ENCODE results near the gene TMEM231.
"Not testable (repeated sequence)": the region's sequence is repeated elsewhere in the genome, so short reads cannot be mapped to it uniquely, and the experiment has no call there.

Gene TMEM231

GRCh38 chr16:75566758-75567255 lies 10.8 kb upstream of the TMEM231 start:
- DNase-seq = peak; percentile 34 to 43

GRCh38 chr16:75566040-75566757 lies 10.1 kb upstream of the TMEM231 start, which contains the start of gene GABARAPL2:
Gene GABARAPL2 (plus strand): TSS chr16:75566379. CDS start chr16:75566487, 108 bp downstream.
- peak; percentile 93 to 94 for DNase-seq

- DNase-seq = no peak
Measured at GRCh38 chr16:75565640-75566039, 9.6 kb upstream of the TMEM231 start.

- no peak for DNase-seq
Measured at GRCh38 chr16:75559564-75560372, 3.7 kb upstream of the TMEM231 start.

GRCh38 chr16:75558846-75559401 lies 2.9 kb upstream of the TMEM231 start:
- DNase-seq = no peak

- DNase-seq = no peak
Measured at GRCh38 chr16:75556431-75556950, 439 bp upstream of the TMEM231 start.

- DNase-seq = peak in 1 of 2 experiments; percentile 42
Measured at GRCh38 chr16:75555213-75555706, 792 bp downstream of the TMEM231 start.

GRCh38 chr16:75552951-75553350 lies 3.1 kb downstream of the TMEM231 start:
- no peak for DNase-seq

- DNase-seq = peak; percentile 31 to 37
Measured at GRCh38 chr16:75550211-75550662, 5.8 kb downstream of the TMEM231 start.

GRCh38 chr16:75548456-75548855 lies 7.6 kb downstream of the TMEM231 start:
- DNase-seq = not testable (repeated sequence)

- DNase-seq = no peak
Measured at GRCh38 chr16:75546293-75546692, 9.8 kb downstream of the TMEM231 start.

GRCh38 chr16:75545879-75546278 lies 10.2 kb downstream of the TMEM231 start:
- DNase-seq = not testable (repeated sequence)

- not testable (repeated sequence) for DNase-seq
Measured at GRCh38 chr16:75542462-75542861, 13.6 kb downstream of the TMEM231 start.

- no peak for DNase-seq
Measured at GRCh38 chr16:75541236-75541635, 14.8 kb downstream of the TMEM231 start.

- not testable (repeated sequence) for DNase-seq
Measured at GRCh38 chr16:75538882-75539565, 17.0 kb downstream of the TMEM231 start.

GRCh38 chr16:75537776-75538175 lies 18.3 kb downstream of the TMEM231 start:
- DNase-seq = no peak

GRCh38 chr16:75535901-75536300 lies 20.2 kb downstream of the TMEM231 start, which contains the start of gene CHST5:
Gene CHST5 (minus strand): TSS chr16:75536108. CDS start chr16:75530384, 5,724 bp downstream.
- no peak for DNase-seq

- no peak for DNase-seq
Measured at GRCh38 chr16:75535211-75535843, 20.7 kb downstream of the TMEM231 start.

GRCh38 chr16:75534560-75535205 lies 21.4 kb downstream of the TMEM231 start:
- DNase-seq = no peak

GRCh38 chr16:75532791-75533190 lies 23.3 kb downstream of the TMEM231 start:
- no peak for DNase-seq

- DNase-seq = no peak
Measured at GRCh38 chr16:75532142-75532765, 23.8 kb downstream of the TMEM231 start.

Data from activated T-cell treated with anti-CD3 and anti-CD28 coated beads, Interleukin-2, amount 50 U/mL, for 48 hours (primary cell).